WERI-Rb-1 (cell line): ENCODE results near the gene MAD1L1.

ENCODE experiments used
- DNase-seq: peaks from one replicate; pipeline ENCODE4 v3.0.0-alpha.2; 2020
- H3K27ac ChIP-seq: fragments of 250-450 bp; sonication (Bioruptor Pico); 2 replicates; pipeline ENCODE4 v1.5.1; 2020; ENCODE audit warnings: mild to moderate bottlenecking, moderate library complexity
- H3K27me3 ChIP-seq: fragments of 250-450 bp; sonication (Bioruptor Pico); 2 replicates; pipeline ENCODE4 v1.5.1; 2021; ENCODE audit warnings: mild to moderate bottlenecking, low read depth, moderate library complexity; ENCODE audit not compliant: insufficient read depth, severe bottlenecking
- H3K36me3 ChIP-seq: fragments of 250-450 bp; sonication (Bioruptor Pico); 2 replicates; pipeline ENCODE4 v1.5.1; 2020; ENCODE audit warnings: mild to moderate bottlenecking, moderate library complexity
- H3K4me3 ChIP-seq: 2 replicates; pipeline ENCODE4 v1.5.1; 2011; ENCODE audit warnings: low read depth, mild to moderate bottlenecking, control low read depth, low read length
- H3K9me3 ChIP-seq: fragments of 250-450 bp; sonication (Bioruptor Pico); 2 replicates; pipeline ENCODE4 v1.5.1; 2021; ENCODE audit warnings: mild to moderate bottlenecking, moderate library complexity; ENCODE audit not compliant: severe bottlenecking
- TF ChIP-seq, protein P1 (sequence below): IDR thresholded peaks from 2 replicates; pipeline ENCODE4 v1.5.1; 2011; ENCODE audit warnings: low read depth, mild to moderate bottlenecking, control low read depth, inconsistent platforms, low read length

Gene MAD1L1

DNA sequence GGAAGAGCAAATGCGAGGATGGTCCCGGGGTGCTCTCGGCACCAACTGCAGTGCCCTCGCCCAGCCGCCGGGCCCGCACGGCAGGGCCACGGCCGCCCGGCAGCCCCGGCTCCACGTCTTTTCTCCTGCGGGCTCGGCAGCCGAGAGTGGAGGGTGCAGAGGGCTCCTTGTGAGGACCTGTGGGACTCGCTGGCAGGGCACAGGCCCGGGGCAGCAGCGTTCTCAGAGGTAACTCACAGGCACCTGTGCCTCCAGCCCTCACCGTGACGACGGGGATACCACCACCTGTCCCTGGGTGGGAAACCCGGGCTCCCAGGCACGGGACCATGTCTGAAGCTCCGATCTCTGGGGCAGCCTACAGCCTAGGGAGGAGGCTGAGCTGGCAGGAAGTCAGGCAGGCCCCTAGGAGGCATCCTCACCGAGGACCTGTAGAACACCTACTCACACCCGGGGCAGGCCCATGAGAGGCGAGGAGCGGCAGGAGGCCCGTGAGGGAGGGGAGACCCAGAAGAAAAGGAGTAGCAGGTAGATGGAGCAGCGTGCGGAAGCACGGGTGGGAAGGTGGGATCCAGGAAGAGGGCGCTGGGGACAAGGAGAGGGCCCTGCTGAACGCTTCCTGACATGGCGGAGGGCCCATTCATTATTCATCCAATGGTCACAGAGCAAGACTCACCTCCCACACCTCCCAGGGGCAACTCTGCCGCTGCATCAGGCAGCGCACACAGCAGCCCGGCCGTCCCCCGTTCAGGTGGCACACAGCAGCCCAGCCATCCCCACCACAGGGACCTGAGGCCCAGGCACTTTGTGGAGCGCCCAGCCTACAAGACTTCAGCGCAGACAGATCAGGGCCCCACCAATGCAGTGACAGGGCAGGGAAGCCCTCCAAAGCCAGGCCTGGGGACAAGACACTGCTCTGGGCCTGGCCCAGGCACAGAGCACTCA is 244.9 kb downstream of the MAD1L1 start:
- TF ChIP-seq, protein P1, sequence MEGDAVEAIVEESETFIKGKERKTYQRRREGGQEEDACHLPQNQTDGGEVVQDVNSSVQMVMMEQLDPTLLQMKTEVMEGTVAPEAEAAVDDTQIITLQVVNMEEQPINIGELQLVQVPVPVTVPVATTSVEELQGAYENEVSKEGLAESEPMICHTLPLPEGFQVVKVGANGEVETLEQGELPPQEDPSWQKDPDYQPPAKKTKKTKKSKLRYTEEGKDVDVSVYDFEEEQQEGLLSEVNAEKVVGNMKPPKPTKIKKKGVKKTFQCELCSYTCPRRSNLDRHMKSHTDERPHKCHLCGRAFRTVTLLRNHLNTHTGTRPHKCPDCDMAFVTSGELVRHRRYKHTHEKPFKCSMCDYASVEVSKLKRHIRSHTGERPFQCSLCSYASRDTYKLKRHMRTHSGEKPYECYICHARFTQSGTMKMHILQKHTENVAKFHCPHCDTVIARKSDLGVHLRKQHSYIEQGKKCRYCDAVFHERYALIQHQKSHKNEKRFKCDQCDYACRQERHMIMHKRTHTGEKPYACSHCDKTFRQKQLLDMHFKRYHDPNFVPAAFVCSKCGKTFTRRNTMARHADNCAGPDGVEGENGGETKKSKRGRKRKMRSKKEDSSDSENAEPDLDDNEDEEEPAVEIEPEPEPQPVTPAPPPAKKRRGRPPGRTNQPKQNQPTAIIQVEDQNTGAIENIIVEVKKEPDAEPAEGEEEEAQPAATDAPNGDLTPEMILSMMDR, result no peak
- no peaks in the 10 kb centered on the region; the same call in none of the 2 replicates for H3K36me3 ChIP-seq
- no peaks in the 10 kb centered on the region for H3K9me3 ChIP-seq
- DNase-seq, result no peak
- H3K27me3 ChIP-seq, result no peaks in the 10 kb centered on the region
- H3K27ac ChIP-seq, result no peak overlapping the region
- no peak overlapping the region for H3K4me3 ChIP-seq

DNA sequence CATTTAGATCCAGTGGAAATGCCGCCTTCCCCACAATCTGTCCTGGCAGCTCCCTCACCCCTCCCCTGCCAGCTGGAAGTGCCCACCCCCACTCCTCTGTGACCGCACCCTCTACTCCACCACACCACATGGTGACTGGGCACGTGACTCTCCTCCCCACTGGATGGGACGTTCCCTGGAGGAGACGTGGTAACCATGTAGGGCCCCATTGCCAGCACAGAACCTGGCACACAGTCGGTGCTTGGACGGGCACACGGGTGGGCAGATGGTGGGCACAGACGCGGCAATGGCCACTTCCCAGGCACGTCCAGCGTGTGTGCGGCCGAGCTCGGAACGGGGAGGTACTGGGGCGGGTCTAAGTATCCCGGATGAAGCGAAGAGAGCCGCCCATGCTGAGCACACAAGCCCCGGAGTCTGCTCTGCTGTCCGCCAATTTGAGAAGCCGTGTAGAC is 245.6 kb downstream of the MAD1L1 start:
- DNase-seq, result no peak
- no peaks in the 10 kb centered on the region; the same call in none of the 2 replicates for H3K36me3 ChIP-seq
- TF ChIP-seq, protein P1, result no peak
- no peaks in the 10 kb centered on the region for H3K9me3 ChIP-seq
- H3K27ac ChIP-seq, result no peak overlapping the region
- H3K27me3 ChIP-seq, result no peaks in the 10 kb centered on the region
- H3K4me3 ChIP-seq, result no peak overlapping the region

DNA sequence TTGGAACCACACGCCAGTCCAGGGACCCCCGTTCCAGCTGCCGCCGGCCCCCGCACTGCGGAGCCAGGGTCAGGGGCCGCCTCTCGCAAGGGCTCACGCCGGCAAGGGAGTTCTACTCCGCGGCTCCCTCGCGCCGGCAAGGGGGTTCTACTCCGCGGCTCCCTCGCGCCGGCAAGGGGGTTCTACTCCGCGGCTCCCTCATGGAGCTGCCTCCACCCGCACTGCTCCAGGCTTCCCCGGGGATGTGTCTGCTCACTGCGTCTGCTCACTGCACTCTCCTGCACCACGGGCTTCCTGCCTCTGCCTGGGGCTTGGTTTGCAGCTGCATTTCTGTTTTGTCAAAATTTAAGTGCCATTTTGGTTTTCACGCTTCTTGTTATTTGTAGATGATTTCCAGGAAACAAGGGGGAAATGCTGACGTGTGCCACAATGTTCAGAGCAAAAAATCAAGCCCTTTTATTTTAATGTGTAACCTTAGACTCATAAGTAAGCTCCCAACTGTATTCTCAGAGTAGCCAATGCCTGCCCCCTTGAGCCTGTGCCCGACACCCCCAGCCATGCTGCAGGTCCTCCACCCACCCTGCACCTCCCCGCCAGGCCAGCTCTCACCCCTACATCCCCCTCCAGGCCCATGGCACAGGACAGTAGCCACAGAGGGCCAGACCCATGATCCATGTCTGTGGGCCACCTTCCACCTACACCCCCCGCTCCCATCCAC is 246.2 kb downstream of the MAD1L1 start:
- TF ChIP-seq, protein P1, result no peak
- no peak for DNase-seq
- Histone ChIP-seq H3K9me3 (no peaks in the 10 kb centered on the region), H3K36me3 (no peaks in the 10 kb centered on the region; the same call in none of the 2 replicates), H3K4me3 (no peak overlapping the region), H3K27me3 (no peaks in the 10 kb centered on the region), H3K27ac (no peak overlapping the region)

DNA sequence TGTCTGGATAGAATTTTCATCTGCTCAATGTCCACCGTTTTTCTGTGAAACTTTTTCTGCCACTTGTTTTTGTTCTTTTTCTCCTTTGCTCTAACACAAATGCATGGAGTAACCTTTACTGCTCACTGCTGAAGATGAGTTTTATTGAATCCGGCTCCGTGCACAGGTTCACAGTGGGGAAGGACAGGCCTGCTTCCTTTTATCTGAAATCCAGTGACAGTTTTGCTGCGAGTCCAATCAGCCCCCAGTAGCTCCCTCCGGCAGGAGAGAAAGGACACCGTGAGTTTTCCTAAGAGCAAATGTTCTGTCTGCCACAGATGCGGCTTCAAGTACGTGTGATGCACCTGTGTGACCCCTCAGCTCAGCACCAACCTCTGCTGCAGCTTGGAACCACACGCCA is 246.8 kb downstream of the MAD1L1 start:
- H3K9me3 ChIP-seq, result no peaks in the 10 kb centered on the region
- H3K27me3 ChIP-seq, result no peaks in the 10 kb centered on the region
- H3K27ac ChIP-seq, result no peak overlapping the region
- no peak overlapping the region for H3K4me3 ChIP-seq
- no peaks in the 10 kb centered on the region; the same call in none of the 2 replicates for H3K36me3 ChIP-seq
- TF ChIP-seq, protein P1, result no peak
- DNase-seq, result no peak

DNA sequence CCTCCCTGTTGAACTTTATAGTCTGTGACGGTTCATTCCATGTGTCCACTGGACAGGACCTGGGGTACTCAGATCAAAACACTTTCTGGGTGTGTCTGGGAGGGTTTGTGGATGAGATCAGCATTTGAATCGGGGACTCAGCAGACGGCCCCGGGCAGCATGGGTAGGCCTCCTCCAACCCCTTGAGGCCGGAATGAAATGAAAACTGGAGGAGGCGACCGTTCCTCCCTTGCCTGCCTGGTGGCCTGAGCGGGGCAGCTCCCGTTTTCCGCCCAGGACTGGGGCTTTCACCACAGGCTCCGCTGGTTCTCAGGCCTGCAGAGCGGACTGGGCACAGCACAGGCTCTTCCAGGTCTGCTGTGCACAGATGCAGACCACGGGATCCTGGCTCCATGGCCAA is 247.7 kb downstream of the MAD1L1 start:
- TF ChIP-seq, protein P1, result no peak
- no peak overlapping the region for H3K27ac ChIP-seq
- H3K36me3 ChIP-seq, result peaks cover 6% of the 10 kb centered on the region
- no peak overlapping the region for H3K4me3 ChIP-seq
- H3K27me3 ChIP-seq, result no peaks in the 10 kb centered on the region
- no peak for DNase-seq
- no peaks in the 10 kb centered on the region for H3K9me3 ChIP-seq
